Right lobe of liver (tissue), 4 donors: ENCODE results near the gene KCNMA1.

ENCODE experiments used
- CTCF ChIP-seq, 4 donors: fragments of 200-600 bp in 3 of 4; fragments of 450-650 bp in 1 of 4; IDR thresholded peaks; one replicate each; pipeline versions ENCODE4 v1.5.1 to v1.8.0; 2016 to 2022; ENCODE audit warnings: antibody characterized with exemption in 4 of 4, mild to moderate bottlenecking in 2 of 4
- POLR2A ChIP-seq: fragments of 450-650 bp; IDR thresholded peaks from one replicate; pipeline ENCODE4 v1.6.1; 2017; ENCODE audit warnings: antibody characterized with exemption, mild to moderate bottlenecking
- donor health status: DM: no; HTN: no; CAD: no.
- donor health status: DM: no; HTN: no; CAD: no.
- donor health status: DM: no; HTN: yes; CAD: no.

GRCh38 chr10:76937181-76937600, 700.4 kb downstream of the KCNMA1 start:
- TF ChIP-seq CTCF (IDR thresholded peaks at IDR 0.05) (no peak), POLR2A (no peak)
